HepG2 (cell line): ENCODE results near the gene TPGS1. TPM values are rescaled to one million over a fixed set of nuclear protein-coding genes. Genes with fewer than 3 reads are reported as not detected.

Experiments
- GTF3A ChIP-seq: sonication (generic); formaldehyde crosslinking; conservative IDR thresholded peaks from 2 replicates; pipeline ENCODE4 v1.4.0; 2020; ENCODE audit warnings: mild to moderate bottlenecking, missing genetic modification reagents
- HNF1B ChIP-seq: sonication (generic); formaldehyde crosslinking; IDR thresholded peaks from 2 replicates; pipeline ENCODE4 v1.5.1; 2020; ENCODE audit warnings: mild to moderate bottlenecking, moderate library complexity, missing genetic modification reagents
- IRF1 ChIP-seq: sonication (generic); formaldehyde crosslinking; IDR thresholded peaks from 2 replicates; pipeline ENCODE4 v1.4.0; 2020; ENCODE audit warnings: low read depth, mild to moderate bottlenecking, missing genetic modification reagents
- MAZ ChIP-seq, 2 experiments: sonication (generic) in 1 of 2; formaldehyde crosslinking in 1 of 2; IDR thresholded peaks; 2 replicates each; pipeline versions ENCODE4 v1.5.0 to v1.6.1; 2012 to 2020; ENCODE audit warnings: low read depth in 2 of 2, mild to moderate bottlenecking in 2 of 2, borderline replicate concordance in 1 of 2, improper control_type of control experiment in 1 of 2, low read length in 1 of 2, missing genetic modification reagents in 1 of 2, moderate library complexity in 1 of 2
- MLLT10 ChIP-seq: sonication (generic); formaldehyde crosslinking; IDR thresholded peaks from 2 replicates; pipeline ENCODE4 v1.4.0; 2020; ENCODE audit warnings: missing genetic modification reagents
- NCOR1 ChIP-seq: fragments of 200-600 bp; sonication (generic); IDR thresholded peaks from 2 replicates; pipeline ENCODE4 v1.7.0; 2017; ENCODE audit warnings: antibody characterized with exemption, low read length, borderline replicate concordance
- RARA ChIP-seq: IDR thresholded peaks from 2 replicates; pipeline ENCODE4 v1.6.1; 2016; ENCODE audit warnings: missing genetic modification reagents, missing compliant biosample characterization
- RBAK ChIP-seq: sonication (generic); formaldehyde crosslinking; IDR thresholded peaks from 2 replicates; pipeline ENCODE4 v1.5.1; 2020; ENCODE audit warnings: mild to moderate bottlenecking, missing genetic modification reagents
- RNF219 ChIP-seq: sonication (generic); formaldehyde crosslinking; IDR thresholded peaks from 2 replicates; pipeline ENCODE4 v1.5.0; 2020; ENCODE audit warnings: mild to moderate bottlenecking, missing genetic modification reagents
- TBX2 ChIP-seq: sonication (generic); formaldehyde crosslinking; IDR thresholded peaks from 2 replicates; pipeline ENCODE4 v1.5.0; 2020; ENCODE audit warnings: missing genetic modification reagents, mild to moderate bottlenecking, borderline replicate concordance
- TRIM22 ChIP-seq: fragments of 450-650 bp; IDR thresholded peaks from 2 replicates; pipeline ENCODE4 v1.6.1; 2017
- ZFY ChIP-seq: sonication (generic); formaldehyde crosslinking; IDR thresholded peaks from 2 replicates; pipeline ENCODE4 v1.4.0; 2020; ENCODE audit warnings: missing genetic modification reagents
- ZKSCAN1 ChIP-seq: fragments of 150-350 bp; IDR thresholded peaks from 2 replicates; pipeline ENCODE4 v1.6.1; 2014; ENCODE audit warnings: low read length
- ZNF205 ChIP-seq: IDR thresholded peaks from 2 replicates; pipeline ENCODE4 v1.6.1; 2018; ENCODE audit warnings: missing biosample characterization, missing genetic modification reagents
- ZNF264 ChIP-seq: sonication (generic); formaldehyde crosslinking; IDR thresholded peaks from 2 replicates; pipeline ENCODE4 v1.4.0; 2020; ENCODE audit warnings: missing genetic modification reagents
- ZNF280D ChIP-seq: sonication (generic); formaldehyde crosslinking; IDR thresholded peaks from 2 replicates; pipeline ENCODE4 v1.5.1; 2020; ENCODE audit warnings: mild to moderate bottlenecking, missing genetic modification reagents
- ZNF441 ChIP-seq: sonication (generic); formaldehyde crosslinking; IDR thresholded peaks from 2 replicates; pipeline ENCODE4 v1.7.0; 2021; ENCODE audit warnings: missing genetic modification reagents, borderline replicate concordance
- ZNF570 ChIP-seq: sonication (generic); formaldehyde crosslinking; IDR thresholded peaks from 2 replicates; pipeline ENCODE4 v1.4.0; 2020; ENCODE audit warnings: mild to moderate bottlenecking, missing genetic modification reagents, borderline replicate concordance
- ZSCAN9 ChIP-seq: IDR thresholded peaks from 2 replicates; pipeline ENCODE4 v1.6.1; 2016; ENCODE audit warnings: borderline replicate concordance
- polyA plus RNA-seq, 8 experiments: library from polyadenylated mRNA; depleted of rRNA in 3 of 8; stranded (reverse) in 7 of 8; unstranded in 1 of 8; fragments of >200 nt; fragmentation: Illumina TruSeq in 4 of 8; extraction: Trizol in 4 of 8; gene quantifications; 2 replicates each; pipeline versions ENCODE4 v1.2.1 to v1.2.3, GENCODE V29; 2011 to 2016; ENCODE audit warnings: low read depth in 4 of 8, missing spikeins in 1 of 8, mixed read lengths in 1 of 8; ENCODE audit not compliant: insufficient read depth in 1 of 8
- total RNA-seq, 5 experiments: library from RNA; depleted of rRNA; stranded (reverse); fragments of >200 nt; fragmentation: Illumina TruSeq; extraction: Trizol; gene quantifications; 2 replicates each; pipeline ENCODE4 v1.2.3, GENCODE V29; 2016; ENCODE audit warnings: low read depth in 1 of 5

The TPGS1 gene
- total and polyA plus RNA-seq, 2 of the 13 experiments (the other 11 are each of a cell fraction or from before 2014, with no cell fraction given) = 1.1 to 6.2 TPM

- no peak for TF ChIP-seq IRF1 (CRISPR knock-in tag)
- no peak for TF ChIP-seq ZKSCAN1
- TF ChIP-seq MAZ (IDR thresholded peaks at IDR 0.05; ENCODE audit: borderline replicate concordance, low read depth, low read length) = peak; percentile 74; the same call in 1 of the 2 replicates
- TF ChIP-seq MAZ (CRISPR knock-in tag; IDR thresholded peaks at IDR 0.05; ENCODE audit: low read depth) = no peak
- no peak for TF ChIP-seq ZSCAN9 (CRISPR knock-in tag)
- no peak for TF ChIP-seq ZNF570 (CRISPR knock-in tag)
- TF ChIP-seq MLLT10 (CRISPR knock-in tag) = no peak
- TF ChIP-seq HNF1B (CRISPR knock-in tag) = peak; percentile 66; the same call in 1 of the 2 replicates
- peak; percentile 36; the same call in 1 of the 2 replicates for TF ChIP-seq NCOR1
- TF ChIP-seq ZFY (CRISPR knock-in tag) = peak; percentile 67
- no peak for TF ChIP-seq GTF3A (CRISPR knock-in tag)
- TF ChIP-seq RARA (CRISPR knock-in tag) = peak; percentile 19; the same call in 1 of the 2 replicates
- peak; percentile 29; the same call in 1 of the 2 replicates for TF ChIP-seq ZNF280D (CRISPR knock-in tag)
- TF ChIP-seq ZNF264 (CRISPR knock-in tag) = peak; percentile 57; the same call in 1 of the 2 replicates
- TF ChIP-seq ZNF441 (CRISPR knock-in tag) = no peak
- no peak for TF ChIP-seq RBAK (CRISPR knock-in tag)
- TF ChIP-seq RNF219 (CRISPR knock-in tag) = no peak
- no peak for TF ChIP-seq TRIM22
- no peak; the same call in none of the 2 replicates for TF ChIP-seq TBX2
- TF ChIP-seq ZNF205 (CRISPR knock-in tag) = no peak
Observed at GRCh38 chr19:530134-531008, 23.1 kb downstream of the TPGS1 start (continued).
